WERI-Rb-1 (cell line): ENCODE results near the gene RANGAP1.

ENCODE experiments used
- DNase-seq: peaks from one replicate; pipeline ENCODE4 v3.0.0-alpha.2; 2020
- H3K27ac ChIP-seq: fragments of 250-450 bp; sonication (Bioruptor Pico); 2 replicates; pipeline ENCODE4 v1.5.1; 2020; ENCODE audit warnings: mild to moderate bottlenecking, moderate library complexity
- H3K27me3 ChIP-seq: fragments of 250-450 bp; sonication (Bioruptor Pico); 2 replicates; pipeline ENCODE4 v1.5.1; 2021; ENCODE audit warnings: mild to moderate bottlenecking, low read depth, moderate library complexity; ENCODE audit not compliant: insufficient read depth, severe bottlenecking
- H3K36me3 ChIP-seq: fragments of 250-450 bp; sonication (Bioruptor Pico); 2 replicates; pipeline ENCODE4 v1.5.1; 2020; ENCODE audit warnings: mild to moderate bottlenecking, moderate library complexity
- H3K4me3 ChIP-seq: 2 replicates; pipeline ENCODE4 v1.5.1; 2011; ENCODE audit warnings: low read depth, mild to moderate bottlenecking, control low read depth, low read length
- H3K9me3 ChIP-seq: fragments of 250-450 bp; sonication (Bioruptor Pico); 2 replicates; pipeline ENCODE4 v1.5.1; 2021; ENCODE audit warnings: mild to moderate bottlenecking, moderate library complexity; ENCODE audit not compliant: severe bottlenecking
- TF ChIP-seq, protein P1 (sequence below): IDR thresholded peaks from 2 replicates; pipeline ENCODE4 v1.5.1; 2011; ENCODE audit warnings: low read depth, mild to moderate bottlenecking, control low read depth, inconsistent platforms, low read length

The RANGAP1 gene

GRCh38 chr22:41238570-41239442, 47.2 kb downstream of the RANGAP1 start:
- H3K4me3 ChIP-seq = no peak overlapping the region
- no peak overlapping the region for H3K27ac ChIP-seq
- no peak for DNase-seq
- TF ChIP-seq, protein P1, sequence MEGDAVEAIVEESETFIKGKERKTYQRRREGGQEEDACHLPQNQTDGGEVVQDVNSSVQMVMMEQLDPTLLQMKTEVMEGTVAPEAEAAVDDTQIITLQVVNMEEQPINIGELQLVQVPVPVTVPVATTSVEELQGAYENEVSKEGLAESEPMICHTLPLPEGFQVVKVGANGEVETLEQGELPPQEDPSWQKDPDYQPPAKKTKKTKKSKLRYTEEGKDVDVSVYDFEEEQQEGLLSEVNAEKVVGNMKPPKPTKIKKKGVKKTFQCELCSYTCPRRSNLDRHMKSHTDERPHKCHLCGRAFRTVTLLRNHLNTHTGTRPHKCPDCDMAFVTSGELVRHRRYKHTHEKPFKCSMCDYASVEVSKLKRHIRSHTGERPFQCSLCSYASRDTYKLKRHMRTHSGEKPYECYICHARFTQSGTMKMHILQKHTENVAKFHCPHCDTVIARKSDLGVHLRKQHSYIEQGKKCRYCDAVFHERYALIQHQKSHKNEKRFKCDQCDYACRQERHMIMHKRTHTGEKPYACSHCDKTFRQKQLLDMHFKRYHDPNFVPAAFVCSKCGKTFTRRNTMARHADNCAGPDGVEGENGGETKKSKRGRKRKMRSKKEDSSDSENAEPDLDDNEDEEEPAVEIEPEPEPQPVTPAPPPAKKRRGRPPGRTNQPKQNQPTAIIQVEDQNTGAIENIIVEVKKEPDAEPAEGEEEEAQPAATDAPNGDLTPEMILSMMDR = no peak
- H3K9me3 ChIP-seq = no peaks in the 10 kb centered on the region
- H3K27me3 ChIP-seq = no peaks in the 10 kb centered on the region
- no peaks in the 10 kb centered on the region for H3K36me3 ChIP-seq

DNA sequence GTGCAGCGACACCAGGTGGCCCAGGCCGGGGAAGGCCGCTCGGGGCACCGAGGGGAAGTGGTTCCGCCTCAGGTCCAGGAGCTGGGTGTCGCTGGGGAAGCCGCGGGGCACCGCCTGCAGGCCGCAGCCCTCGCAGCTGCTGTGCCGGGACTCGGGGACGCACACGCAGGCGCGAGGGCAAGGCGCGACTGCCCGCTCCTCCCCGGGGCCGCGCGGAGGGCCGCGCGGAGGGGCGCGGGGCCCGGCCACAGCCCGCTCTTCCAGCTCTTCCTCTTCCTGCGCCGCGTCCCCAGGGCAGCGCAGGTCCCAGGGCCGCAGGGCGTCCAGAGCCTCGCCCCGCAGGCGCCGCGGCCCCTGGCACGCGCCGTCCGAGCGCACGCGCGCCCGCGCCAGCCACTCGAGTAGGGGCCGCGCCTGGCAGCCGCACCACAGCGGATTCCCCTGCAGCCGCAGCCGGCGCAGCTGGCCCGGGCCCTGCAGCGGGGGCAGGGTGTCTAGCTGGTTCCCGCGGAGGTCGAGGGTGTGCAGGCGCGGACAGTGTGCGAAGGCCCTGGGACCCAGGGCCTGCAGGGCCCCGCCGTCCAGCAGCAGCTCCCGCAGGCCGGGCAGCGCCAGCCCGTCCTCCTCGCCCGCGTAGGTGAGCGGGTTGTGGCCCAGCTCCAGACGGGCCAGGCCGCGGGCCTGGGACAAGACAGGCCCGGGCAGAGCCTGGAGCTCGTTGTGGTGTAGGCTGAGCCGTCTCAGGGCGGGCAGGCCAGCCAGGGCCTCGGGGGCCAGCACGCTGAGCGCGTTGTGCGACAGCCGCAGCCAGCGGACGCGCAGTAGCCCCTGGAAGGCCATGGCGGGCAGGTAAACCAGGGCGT, 48.0 kb downstream of the RANGAP1 start:
- Histone ChIP-seq H3K4me3 (no peak overlapping the region), H3K27me3 (no peaks in the 10 kb centered on the region), H3K36me3 (no peaks in the 10 kb centered on the region), H3K27ac (no peak overlapping the region), H3K9me3 (no peaks in the 10 kb centered on the region)
- TF ChIP-seq, protein P1 = no peak
- DNase-seq = no peak

DNA sequence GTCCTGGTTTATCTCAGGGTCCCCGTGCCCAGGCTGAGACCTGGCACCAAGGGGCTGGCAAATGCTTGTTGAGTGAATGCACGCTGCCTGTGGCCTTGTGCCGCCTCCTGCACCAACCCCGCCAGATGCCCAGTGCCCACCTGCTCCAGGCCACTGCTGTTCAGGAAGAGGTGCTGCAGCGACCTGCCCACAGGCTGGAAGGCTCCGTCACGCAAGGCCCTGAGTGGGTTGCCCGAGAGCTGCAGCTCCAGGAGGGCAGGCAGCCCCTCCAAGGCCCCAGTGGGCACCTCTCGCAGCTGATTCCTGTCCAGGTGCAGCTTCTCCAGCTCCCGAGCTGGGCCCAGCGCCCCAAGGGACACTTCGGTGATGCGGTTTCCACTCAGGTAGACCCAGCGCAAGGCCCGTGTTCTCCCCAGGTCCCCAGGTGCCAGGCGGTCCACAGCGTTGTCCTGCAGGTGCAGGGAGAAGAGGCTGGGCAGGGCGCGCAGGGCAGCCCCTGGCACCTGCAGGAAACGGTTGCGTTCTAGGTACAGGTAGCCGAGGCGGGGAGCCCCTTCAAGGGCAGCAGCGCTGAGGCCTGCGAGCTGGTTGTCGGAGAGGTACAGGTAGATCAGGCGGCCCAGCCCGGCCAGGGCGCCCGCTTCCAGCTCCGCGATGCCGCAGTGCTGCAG, 48.8 kb downstream of the RANGAP1 start:
- Histone ChIP-seq H3K9me3 (no peaks in the 10 kb centered on the region), H3K27ac (no peak overlapping the region), H3K4me3 (no peak overlapping the region), H3K36me3 (no peaks in the 10 kb centered on the region), H3K27me3 (no peaks in the 10 kb centered on the region)
- TF ChIP-seq, protein P1 = no peak
- no peak for DNase-seq

- H3K4me3 ChIP-seq = no peak overlapping the region
- no peak overlapping the region for H3K27ac ChIP-seq
- TF ChIP-seq, protein P1 = no peak
- H3K27me3 ChIP-seq = no peaks in the 10 kb centered on the region
- no peak for DNase-seq
- no peaks in the 10 kb centered on the region for H3K9me3 ChIP-seq
- H3K36me3 ChIP-seq = peaks cover 5% of the 10 kb centered on the region
These were observed 50.9 kb downstream of the RANGAP1 start for GRCh38 chr22:41234815-41235695.

DNA sequence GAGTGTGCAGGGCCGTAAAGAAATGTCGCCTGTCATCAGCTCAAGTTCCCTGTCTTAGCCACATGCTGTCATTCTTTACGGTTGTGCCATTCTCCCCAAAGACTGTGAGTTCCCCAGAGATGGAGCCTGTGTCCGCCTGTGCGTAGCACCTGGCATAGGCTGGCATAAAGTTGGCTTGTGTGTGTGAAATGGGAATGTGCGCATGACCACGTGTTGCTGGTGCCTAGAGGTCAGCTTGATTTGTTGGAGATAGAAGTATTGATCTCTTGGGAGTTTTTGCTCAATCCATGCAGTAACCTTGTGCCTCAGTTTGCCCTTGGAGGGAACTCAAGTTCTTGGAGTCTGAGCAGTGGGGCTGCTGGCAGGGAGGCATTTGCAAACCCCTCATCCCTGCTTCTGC, 54.6 kb downstream of the RANGAP1 start:
- no peaks in the 10 kb centered on the region for H3K9me3 ChIP-seq
- TF ChIP-seq, protein P1 = no peak
- no peak overlapping the region for H3K27ac ChIP-seq
- no peak overlapping the region for H3K4me3 ChIP-seq
- H3K36me3 ChIP-seq = peaks cover 23% of the 10 kb centered on the region
- H3K27me3 ChIP-seq = no peaks in the 10 kb centered on the region
- DNase-seq = no peak
